GM12801 (cell line): Measurements from ENCODE around the gene GGT5.

ENCODE experiments used
- TF ChIP-seq, protein P1 (sequence below): IDR thresholded peaks from one replicate; pipeline ENCODE4 v1.5.1; 2011; ENCODE audit warnings: control low read depth; ENCODE audit not compliant: insufficient read length; ENCODE audit errors: extremely low read depth

Gene GGT5

DNA sequence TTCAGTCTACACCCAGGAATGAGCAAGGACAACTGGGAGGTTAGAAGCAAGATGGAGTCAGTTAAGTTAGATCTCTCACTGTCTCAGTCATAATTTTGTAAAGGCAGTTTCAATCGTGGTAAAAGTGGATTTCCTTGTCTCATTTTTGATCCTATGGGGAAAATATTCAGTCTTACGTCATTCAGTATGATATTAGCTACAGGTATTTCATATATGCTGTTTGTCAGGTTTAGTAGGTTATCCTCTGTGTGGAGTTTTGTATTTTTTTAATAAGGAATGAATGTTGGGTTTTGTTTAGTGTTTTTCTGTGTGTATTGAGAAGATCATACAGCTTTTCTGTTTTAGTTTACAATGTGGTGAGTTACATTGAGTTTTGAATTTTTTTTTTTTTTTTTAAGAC, 37.5 kb upstream of the GGT5 start:
- TF ChIP-seq, protein P1, sequence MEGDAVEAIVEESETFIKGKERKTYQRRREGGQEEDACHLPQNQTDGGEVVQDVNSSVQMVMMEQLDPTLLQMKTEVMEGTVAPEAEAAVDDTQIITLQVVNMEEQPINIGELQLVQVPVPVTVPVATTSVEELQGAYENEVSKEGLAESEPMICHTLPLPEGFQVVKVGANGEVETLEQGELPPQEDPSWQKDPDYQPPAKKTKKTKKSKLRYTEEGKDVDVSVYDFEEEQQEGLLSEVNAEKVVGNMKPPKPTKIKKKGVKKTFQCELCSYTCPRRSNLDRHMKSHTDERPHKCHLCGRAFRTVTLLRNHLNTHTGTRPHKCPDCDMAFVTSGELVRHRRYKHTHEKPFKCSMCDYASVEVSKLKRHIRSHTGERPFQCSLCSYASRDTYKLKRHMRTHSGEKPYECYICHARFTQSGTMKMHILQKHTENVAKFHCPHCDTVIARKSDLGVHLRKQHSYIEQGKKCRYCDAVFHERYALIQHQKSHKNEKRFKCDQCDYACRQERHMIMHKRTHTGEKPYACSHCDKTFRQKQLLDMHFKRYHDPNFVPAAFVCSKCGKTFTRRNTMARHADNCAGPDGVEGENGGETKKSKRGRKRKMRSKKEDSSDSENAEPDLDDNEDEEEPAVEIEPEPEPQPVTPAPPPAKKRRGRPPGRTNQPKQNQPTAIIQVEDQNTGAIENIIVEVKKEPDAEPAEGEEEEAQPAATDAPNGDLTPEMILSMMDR: no peak

DNA sequence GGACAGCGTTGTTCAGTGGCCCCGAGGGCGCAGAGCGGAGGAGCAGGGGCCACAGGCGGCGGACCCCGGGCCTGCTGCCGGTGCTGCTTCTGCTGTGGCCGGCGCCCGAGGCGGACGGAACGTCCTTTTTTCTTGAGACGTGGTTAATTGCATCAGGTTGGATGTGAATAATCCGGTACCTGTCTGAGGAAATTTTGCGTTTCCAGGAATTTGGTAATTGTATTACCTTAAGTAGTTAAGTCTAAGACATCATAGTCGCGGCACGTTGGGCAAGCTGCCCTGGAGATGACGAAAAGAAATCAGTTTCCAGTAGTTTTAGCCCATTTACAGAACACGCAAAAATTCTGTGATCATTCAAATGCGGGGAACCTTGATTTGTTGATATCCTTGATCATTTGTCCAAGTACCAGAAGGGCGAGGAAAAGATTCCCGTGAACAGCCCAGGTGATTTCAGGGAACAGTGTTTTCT, 26.5 kb upstream of the GGT5 start:
- TF ChIP-seq, protein P1: no peak

DNA sequence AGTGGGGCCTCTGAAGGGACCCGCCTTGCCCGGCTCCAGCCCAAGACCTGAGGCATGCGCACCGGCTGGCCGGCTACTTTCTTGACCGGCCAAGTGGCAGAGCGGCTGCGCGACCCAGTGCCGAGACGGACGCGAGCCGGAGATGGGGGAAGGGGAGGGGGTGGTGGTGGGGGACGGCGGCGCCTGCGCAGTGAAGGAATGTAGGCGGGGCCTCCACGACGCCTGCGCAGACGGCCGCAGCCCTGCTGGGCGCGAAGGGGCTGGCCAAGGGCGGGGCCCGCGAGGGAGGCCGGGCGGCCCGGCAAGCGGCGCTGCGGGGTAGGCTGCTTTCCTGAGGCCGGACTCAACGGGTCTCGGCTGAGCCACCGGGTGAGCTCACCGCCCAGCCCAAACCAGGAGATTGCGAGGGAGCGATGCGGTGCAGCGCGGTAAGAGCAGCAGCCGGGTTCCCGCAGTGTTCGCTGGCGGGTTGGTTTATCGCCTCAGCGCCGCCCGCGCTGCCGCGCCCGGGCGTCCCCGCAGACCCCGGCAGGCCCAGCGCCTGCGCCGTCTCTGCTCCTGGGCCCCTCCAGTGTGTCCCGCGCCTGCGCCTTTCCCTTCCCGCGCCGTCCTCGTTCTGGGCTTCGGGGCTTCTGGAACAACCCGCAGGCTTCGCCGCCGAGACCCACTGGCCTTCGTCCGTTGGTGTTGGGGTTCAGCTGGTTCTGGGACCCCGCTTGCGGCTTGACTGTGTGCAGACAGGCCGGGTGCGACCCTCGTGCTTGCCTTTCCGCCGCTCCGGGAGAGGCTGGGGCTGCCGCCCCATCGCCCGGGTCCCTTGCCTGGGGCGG, 25.9 kb upstream of the GGT5 start, which contains the start of gene SPECC1L:
Gene SPECC1L (plus strand): TSS at position 276 of the 830 bp plus-strand sequence. CDS start 31,401 bp downstream, outside the sequence.
- TF ChIP-seq, protein P1: no peak

DNA sequence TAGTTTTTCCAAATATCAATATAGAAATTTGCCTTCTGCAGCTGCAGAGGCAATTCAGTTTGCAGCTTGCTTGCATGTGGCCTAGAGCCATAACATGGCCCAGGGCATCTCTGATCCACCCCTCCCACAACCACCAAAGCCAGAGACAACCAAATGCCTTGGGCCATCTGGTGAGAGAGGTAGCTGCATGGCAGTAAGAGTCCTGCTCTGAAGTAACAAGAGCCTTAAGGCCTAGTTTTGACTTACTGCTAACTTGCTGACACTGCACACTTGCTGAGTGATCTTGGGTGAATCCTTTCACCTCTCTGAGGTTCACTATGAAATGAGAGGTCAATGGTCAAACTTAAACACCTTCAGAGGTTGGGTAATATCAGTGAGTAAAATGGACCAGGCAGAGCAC, 20.9 kb upstream of the GGT5 start:
- TF ChIP-seq, protein P1: no peak

DNA sequence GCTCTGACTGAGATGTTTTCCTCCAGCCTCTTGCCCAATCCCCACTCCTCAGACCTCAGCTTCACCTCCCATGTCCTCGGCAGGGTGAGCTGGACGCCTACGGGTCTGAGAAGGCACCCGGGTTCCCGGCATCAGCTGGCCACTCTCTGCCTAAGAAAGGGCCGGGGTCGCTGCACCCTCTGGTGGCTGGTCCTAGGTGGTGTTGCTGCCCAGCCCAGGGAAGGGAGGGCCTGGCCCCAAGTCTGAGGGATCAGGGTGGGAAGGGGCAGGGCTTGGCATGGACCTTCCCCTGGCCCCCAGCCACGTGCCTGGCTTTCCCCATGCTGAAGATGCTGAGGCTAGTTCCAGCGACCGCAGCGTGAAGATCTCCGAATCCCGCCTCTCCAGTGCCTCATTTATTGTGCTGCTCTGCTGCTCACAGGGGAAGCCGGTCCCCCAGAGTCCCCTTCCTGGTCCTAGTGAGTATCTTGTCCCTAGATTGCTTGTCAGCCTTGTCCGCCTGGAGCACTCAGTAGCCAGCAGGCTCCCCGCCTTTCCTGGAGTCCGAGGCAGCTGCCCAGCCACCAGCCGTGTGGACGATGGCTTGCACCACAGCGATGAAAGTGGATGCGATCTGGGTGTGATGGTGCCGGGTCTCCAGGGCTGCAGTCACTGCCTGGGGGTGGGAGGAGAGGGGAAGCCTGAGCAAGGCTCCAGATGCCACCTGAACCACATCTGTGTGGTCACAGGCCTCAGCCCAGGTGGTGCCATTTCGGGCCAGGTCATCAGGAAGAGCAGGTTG, 2.9 kb upstream of the GGT5 start:
- TF ChIP-seq, protein P1: no peak

DNA sequence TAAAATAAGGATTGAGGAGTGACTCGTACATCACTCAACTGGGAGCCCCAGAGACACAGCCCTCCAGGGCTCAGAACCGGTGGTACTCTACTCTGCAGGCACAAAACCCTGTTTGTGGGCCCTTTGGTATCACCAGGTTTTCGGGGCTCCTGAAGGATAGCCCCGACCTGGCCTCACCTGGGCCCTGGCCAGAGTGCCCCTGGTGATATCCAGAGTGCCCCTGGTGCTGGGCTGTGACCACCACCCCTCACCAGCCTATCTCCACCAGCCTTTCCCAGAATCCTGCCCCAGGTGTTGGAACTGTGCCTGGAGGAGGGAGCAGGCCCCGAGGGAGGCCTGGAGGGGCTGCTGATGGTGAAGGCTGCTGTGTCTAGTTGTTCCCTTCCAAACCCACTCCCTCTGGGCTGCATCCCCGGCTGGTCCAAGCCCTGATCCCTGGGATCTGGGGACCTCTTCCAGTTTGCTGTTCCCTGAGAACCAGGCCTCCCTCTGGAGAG, 2.2 kb upstream of the GGT5 start:
- TF ChIP-seq, protein P1: no peak

DNA sequence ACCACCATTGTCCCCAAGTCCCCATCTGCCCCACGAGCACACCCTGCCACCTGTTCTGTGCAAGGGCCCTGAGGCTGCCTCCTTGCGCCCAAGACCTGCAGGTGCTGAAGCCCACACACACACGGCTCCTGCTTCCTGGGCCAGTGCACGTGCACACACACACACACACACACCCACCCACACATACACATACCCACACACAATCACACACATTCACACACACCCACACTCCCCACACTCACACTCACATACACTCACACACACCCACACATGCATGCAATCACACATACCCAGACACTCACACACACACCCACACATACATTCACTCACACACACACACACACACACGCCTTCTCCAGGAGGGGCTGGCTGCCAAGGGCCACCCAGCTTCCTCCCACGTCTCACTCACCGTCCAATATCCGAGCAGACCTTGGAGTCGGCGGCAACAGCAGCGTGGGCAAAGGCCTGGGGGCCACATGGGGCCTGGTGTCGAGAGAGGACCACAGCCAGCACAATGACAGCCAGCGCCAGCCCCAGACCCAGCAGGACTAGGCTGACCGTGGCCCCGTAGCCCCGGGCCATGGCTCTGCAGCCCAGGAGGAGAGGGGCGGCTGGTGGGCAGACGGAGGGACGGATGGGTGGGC, 616 bp downstream of the GGT5 start:
- TF ChIP-seq, protein P1: no peak
